ENCODE data around the gene MBTPS2.

The MBTPS2 gene

GRCh38 chrX:21929209-21929608 lies 89.8 kb downstream of the MBTPS2 start:
- no peak overlapping the region for H3K4me2 ChIP-seq (ENCODE audit: insufficient read depth, low read length, poor library complexity, severe bottlenecking)
- H3K79me1 ChIP-seq (ENCODE audit: low read depth, low read length) = no peaks in the 10 kb centered on the region
- no CpG with 5 or more reads among the region's 4 CpGs for WGBS, 2 donors (ENCODE audit: extremely low coverage in 2 of 2, insufficient read length in 2 of 2, insufficient replicate concordance in 1 of 2)

DNA sequence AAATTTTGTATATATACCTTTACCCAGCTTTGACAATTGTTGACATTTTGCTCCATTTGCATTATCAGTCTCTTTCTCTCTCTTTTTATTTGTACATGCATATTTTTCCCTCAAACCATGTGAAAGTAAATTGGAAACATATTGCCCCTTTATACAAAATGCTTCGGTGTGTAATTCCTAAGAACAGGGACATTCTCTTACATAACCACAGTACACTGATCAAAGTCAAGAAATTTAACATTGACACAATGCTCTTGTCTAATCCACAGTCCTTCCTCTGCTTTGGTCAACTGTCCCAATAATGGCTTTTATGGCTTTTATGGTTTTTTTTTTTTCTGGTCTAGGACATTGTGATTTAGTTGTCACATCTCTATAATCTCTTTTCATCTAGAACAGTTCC lies 91.6 kb downstream of the MBTPS2 start:
- no peak overlapping the region for H2BK120ac ChIP-seq (ENCODE audit: low read depth, low read length)
- H2AFZ ChIP-seq (ENCODE audit: low read length) = no peak overlapping the region
- no peak overlapping the region for H3K4ac ChIP-seq (ENCODE audit: low read length)
- H3K27ac ChIP-seq (replicated peaks; ENCODE audit: low read length) = no peak overlapping the region
- H3K36me3 ChIP-seq (replicated peaks in 1 of 2; ENCODE audit: control insufficient read depth in 2 of 2, insufficient read depth in 2 of 2, low read length in 2 of 2) = no peaks in the 10 kb centered on the region
- no peak overlapping the region for H4K91ac ChIP-seq (ENCODE audit: low read depth, low read length, poor library complexity)
- no peak overlapping the region for H3K14ac ChIP-seq (ENCODE audit: low read length)
- H2BK5ac ChIP-seq (ENCODE audit: low read length) = no peak overlapping the region
- no peaks in the 10 kb centered on the region for H3K79me1 ChIP-seq (ENCODE audit: low read depth, low read length)
- H2BK15ac ChIP-seq (ENCODE audit: low read length) = no peak overlapping the region
- no peaks in the 10 kb centered on the region for H3K27me3 ChIP-seq (ENCODE audit: control insufficient read depth in 3 of 3, insufficient read depth in 3 of 3, low read depth in 1 of 3, low read length in 3 of 3)
- no peak overlapping the region for H3K23ac ChIP-seq (ENCODE audit: low read depth, low read length, poor library complexity)
- H2AK5ac ChIP-seq (ENCODE audit: low read depth, low read length) = no peak overlapping the region
- peaks cover 4 to 27% of the 10 kb centered on the region in 2 donors for H3K4me1 ChIP-seq (ENCODE audit: control insufficient read depth in 2 of 2, insufficient read depth in 1 of 2, low read depth in 1 of 2, low read length in 2 of 2)
- no peak overlapping the region for H3K4me2 ChIP-seq (ENCODE audit: insufficient read depth, low read length, poor library complexity, severe bottlenecking)
- H2BK12ac ChIP-seq (ENCODE audit: low read length) = no peak overlapping the region
- no peak overlapping the region for H3K18ac ChIP-seq (ENCODE audit: low read length)
- no peak overlapping the region for H3K4me3 ChIP-seq (ENCODE audit: low read length in 2 of 2)
- no peak overlapping the region for H3K9ac ChIP-seq (ENCODE audit: low read depth, low read length, poor library complexity)
- no peak overlapping the region for H4K8ac ChIP-seq (ENCODE audit: low read depth, low read length)
- no CpG with 5 or more reads among the region's 1 CpG for WGBS, 2 donors (ENCODE audit: extremely low coverage in 2 of 2, insufficient read length in 2 of 2, insufficient replicate concordance in 1 of 2)
- no peaks in the 10 kb centered on the region for H3K9me3 ChIP-seq (replicated peaks in 1 of 2; ENCODE audit: control insufficient read depth in 2 of 2, insufficient read depth in 1 of 2, low read depth in 1 of 2, low read length in 2 of 2)
- no peak for DNase-seq (ENCODE audit: low spot score)

More at GRCh38 chrX:21929209-21929608, 89.8 kb downstream of the MBTPS2 start:
- Histone ChIP-seq H3K23ac (ENCODE audit: low read depth, low read length, poor library complexity) (no peak overlapping the region), H2AK5ac (ENCODE audit: low read depth, low read length) (no peak overlapping the region), H3K14ac (ENCODE audit: low read length) (no peak overlapping the region), H3K9me3 (replicated peaks in 1 of 2; ENCODE audit: control insufficient read depth in 2 of 2, insufficient read depth in 1 of 2, low read depth in 1 of 2, low read length in 2 of 2) (no peaks in the 10 kb centered on the region), H2BK120ac (ENCODE audit: low read depth, low read length) (no peak overlapping the region), H3K36me3 (replicated peaks in 1 of 2; ENCODE audit: control insufficient read depth in 2 of 2, insufficient read depth in 2 of 2, low read length in 2 of 2) (no peaks in the 10 kb centered on the region), H2BK12ac (ENCODE audit: low read length) (no peak overlapping the region), H3K27me3 (ENCODE audit: control insufficient read depth in 3 of 3, insufficient read depth in 3 of 3, low read depth in 1 of 3, low read length in 3 of 3) (no peaks in the 10 kb centered on the region), H2BK5ac (ENCODE audit: low read length) (no peak overlapping the region), H4K8ac (ENCODE audit: low read depth, low read length) (no peak overlapping the region), H3K4me1 (ENCODE audit: control insufficient read depth in 2 of 2, insufficient read depth in 1 of 2, low read depth in 1 of 2, low read length in 2 of 2) (peaks cover 4 to 27% of the 10 kb centered on the region in 2 donors), H3K27ac (replicated peaks; ENCODE audit: low read length) (no peak overlapping the region), H4K91ac (ENCODE audit: low read depth, low read length, poor library complexity) (no peak overlapping the region), H2AFZ (ENCODE audit: low read length) (no peak overlapping the region), H3K4ac (ENCODE audit: low read length) (no peak overlapping the region), H2BK15ac (ENCODE audit: low read length) (no peak overlapping the region), H3K4me3 (ENCODE audit: low read length in 2 of 2) (no peak overlapping the region), H3K18ac (ENCODE audit: low read length) (no peak overlapping the region), H3K9ac (ENCODE audit: low read depth, low read length, poor library complexity) (no peak overlapping the region)
- no peak for DNase-seq (ENCODE audit: low spot score)

GRCh38 chrX:21932292-21933002 lies 93.0 kb downstream of the MBTPS2 start:
- Histone ChIP-seq H2BK15ac (ENCODE audit: low read length) (no peak overlapping the region), H2BK120ac (ENCODE audit: low read depth, low read length) (no peak overlapping the region), H3K27me3 (ENCODE audit: control insufficient read depth in 3 of 3, insufficient read depth in 3 of 3, low read depth in 1 of 3, low read length in 3 of 3) (no peaks in the 10 kb centered on the region), H3K4me3 (ENCODE audit: low read length in 2 of 2) (no peak overlapping the region), H3K36me3 (replicated peaks in 1 of 2; ENCODE audit: control insufficient read depth in 2 of 2, insufficient read depth in 2 of 2, low read length in 2 of 2) (no peaks in the 10 kb centered on the region), H3K23ac (ENCODE audit: low read depth, low read length, poor library complexity) (no peak overlapping the region), H3K27ac (replicated peaks; ENCODE audit: low read length) (no peak overlapping the region), H3K9ac (ENCODE audit: low read depth, low read length, poor library complexity) (no peak overlapping the region), H3K4me1 (ENCODE audit: control insufficient read depth in 2 of 2, insufficient read depth in 1 of 2, low read depth in 1 of 2, low read length in 2 of 2) (peaks cover 4 to 14% of the 10 kb centered on the region in 2 donors), H3K4ac (ENCODE audit: low read length) (no peak overlapping the region), H3K18ac (ENCODE audit: low read length) (no peak overlapping the region), H2BK12ac (ENCODE audit: low read length) (no peak overlapping the region), H3K9me3 (replicated peaks in 1 of 2; ENCODE audit: control insufficient read depth in 2 of 2, insufficient read depth in 1 of 2, low read depth in 1 of 2, low read length in 2 of 2) (no peaks in the 10 kb centered on the region), H3K4me2 (ENCODE audit: insufficient read depth, low read length, poor library complexity, severe bottlenecking) (no peak overlapping the region), H3K79me1 (ENCODE audit: low read depth, low read length) (no peaks in the 10 kb centered on the region), H2BK5ac (ENCODE audit: low read length) (no peak overlapping the region), H3K14ac (ENCODE audit: low read length) (no peak overlapping the region), H4K91ac (ENCODE audit: low read depth, low read length, poor library complexity) (no peak overlapping the region), H4K8ac (ENCODE audit: low read depth, low read length) (no peak overlapping the region), H2AFZ (ENCODE audit: low read length) (peak overlapping the region; percentile 21), H2AK5ac (ENCODE audit: low read depth, low read length) (no peak overlapping the region)
- DNase-seq (ENCODE audit: low spot score) = no peak
- no CpG with 5 or more reads among the region's 11 CpGs for WGBS, 2 donors (ENCODE audit: extremely low coverage in 2 of 2, insufficient read length in 2 of 2, insufficient replicate concordance in 1 of 2)

GRCh38 chrX:21933077-21933476 lies 93.7 kb downstream of the MBTPS2 start:
- no peak overlapping the region for H2BK5ac ChIP-seq (ENCODE audit: low read length)
- H2BK120ac ChIP-seq (ENCODE audit: low read depth, low read length) = no peak overlapping the region
- H3K4me2 ChIP-seq (ENCODE audit: insufficient read depth, low read length, poor library complexity, severe bottlenecking) = no peak overlapping the region
- no peak overlapping the region for H2AK5ac ChIP-seq (ENCODE audit: low read depth, low read length)
- no peak overlapping the region for H3K9ac ChIP-seq (ENCODE audit: low read depth, low read length, poor library complexity)
- no peak overlapping the region for H4K91ac ChIP-seq (ENCODE audit: low read depth, low read length, poor library complexity)
- H3K79me1 ChIP-seq (ENCODE audit: low read depth, low read length) = no peaks in the 10 kb centered on the region
- H3K27ac ChIP-seq (replicated peaks; ENCODE audit: low read length) = no peak overlapping the region
- H2AFZ ChIP-seq (ENCODE audit: low read length) = no peak overlapping the region
- no peak overlapping the region for H2BK12ac ChIP-seq (ENCODE audit: low read length)
- H3K4me1 ChIP-seq (ENCODE audit: control insufficient read depth in 2 of 2, insufficient read depth in 1 of 2, low read depth in 1 of 2, low read length in 2 of 2) = peaks cover 4 to 10% of the 10 kb centered on the region in 2 donors
- no peak overlapping the region for H3K4ac ChIP-seq (ENCODE audit: low read length)
- WGBS, 2 donors (ENCODE audit: extremely low coverage in 2 of 2, insufficient read length in 2 of 2, insufficient replicate concordance in 1 of 2) = no CpG with 5 or more reads among the region's 7 CpGs
- no peaks in the 10 kb centered on the region for H3K36me3 ChIP-seq (replicated peaks in 1 of 2; ENCODE audit: control insufficient read depth in 2 of 2, insufficient read depth in 2 of 2, low read length in 2 of 2)
- no peak for DNase-seq (ENCODE audit: low spot score)
- no peak overlapping the region for H3K23ac ChIP-seq (ENCODE audit: low read depth, low read length, poor library complexity)
- H3K14ac ChIP-seq (ENCODE audit: low read length) = no peak overlapping the region
- no peak overlapping the region for H2BK15ac ChIP-seq (ENCODE audit: low read length)
- H3K4me3 ChIP-seq (ENCODE audit: low read length in 2 of 2) = no peak overlapping the region
- H4K8ac ChIP-seq (ENCODE audit: low read depth, low read length) = no peak overlapping the region
- H3K27me3 ChIP-seq (ENCODE audit: control insufficient read depth in 3 of 3, insufficient read depth in 3 of 3, low read depth in 1 of 3, low read length in 3 of 3) = no peaks in the 10 kb centered on the region
- no peak overlapping the region for H3K18ac ChIP-seq (ENCODE audit: low read length)
- H3K9me3 ChIP-seq (replicated peaks in 1 of 2; ENCODE audit: control insufficient read depth in 2 of 2, insufficient read depth in 1 of 2, low read depth in 1 of 2, low read length in 2 of 2) = no peaks in the 10 kb centered on the region

All from neuronal stem cell (in vitro differentiated cells).